H1 (cell line): ENCODE measurements around the gene NDUFA8. TPM values are rescaled to one million over a fixed set of nuclear protein-coding genes. Genes with fewer than 3 reads are reported as not detected.

Experiments
- BCL11A ChIP-seq, 2 experiments: IDR thresholded peaks; one replicate each; pipeline ENCODE4 v1.6.1; 2011; ENCODE audit warnings: low read depth in 2 of 2, low read length in 2 of 2, mild to moderate bottlenecking in 2 of 2
- HDAC2 ChIP-seq, 2 experiments: fragments of 300-600 bp in 1 of 2; sonication (generic) in 1 of 2; IDR thresholded peaks; 2 replicates each; pipeline ENCODE4 v1.6.1; 2011 to 2012; ENCODE audit warnings: low read depth in 2 of 2, low read length in 2 of 2, mild to moderate bottlenecking in 2 of 2, moderate library complexity in 2 of 2, borderline replicate concordance in 1 of 2, inconsistent platforms in 1 of 2
- polyA plus RNA-seq, 7 experiments: library from polyadenylated mRNA; depleted of rRNA in 3 of 7; stranded (reverse) in 5 of 7; unstranded in 2 of 7; fragments of >200 nt in 5 of 7; fragments of 200-250 nt in 2 of 7; gene quantifications; 1 replicate in 5 of 7; 2 replicates in 1 of 7; 4 replicates in 1 of 7; pipeline versions ENCODE4 v1.2.1 to v1.2.3, GENCODE V29; 2011 to 2013; ENCODE audit warnings: missing spikeins in 2 of 7, mixed read lengths in 2 of 7
- total RNA-seq: library from RNA; stranded (reverse); fragmentation: NEBNext Ultra II Directional; extraction: Animal tissue kit (Norgen Biotek cat#: 25700); gene quantifications from 2 replicates; pipeline ENCODE4 v1.2.1, GENCODE V29; 2021

NDUFA8 gene
- total and polyA plus RNA-seq, 2 of the 8 experiments (the other 6 are each of a cell fraction or from before 2014, with no cell fraction given) = 61.0 to 73.8 TPM

DNA sequence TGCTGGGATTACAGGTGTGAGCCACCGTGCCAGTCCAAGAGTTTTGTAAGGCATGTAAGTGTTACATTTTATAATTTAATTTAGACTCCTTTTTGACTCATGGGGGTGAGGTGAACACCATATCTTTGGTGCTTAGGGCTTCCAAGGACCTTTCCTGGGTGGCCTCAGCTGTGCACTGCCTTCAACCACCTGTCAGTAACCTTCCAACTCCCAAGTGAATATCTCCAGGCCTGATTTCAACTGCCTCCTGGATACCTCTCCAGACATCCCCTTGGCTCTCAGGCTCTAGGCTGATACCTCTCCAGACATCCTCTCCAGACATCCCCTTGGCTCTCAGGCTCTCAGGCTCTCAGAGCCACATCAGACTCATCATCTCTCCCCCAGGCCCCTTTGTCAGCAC, 35.5 kb downstream of the NDUFA8 start (continued):
- TF ChIP-seq HDAC2 (IDR thresholded peaks at IDR 0.05; ENCODE audit: borderline replicate concordance in 1 of 2, low read depth in 2 of 2, low read length in 2 of 2) (no peak), BCL11A (IDR thresholded peaks at IDR 0.05; ENCODE audit: low read depth in 2 of 2, low read length in 2 of 2) (no peak)
- TF ChIP-seq, all 59 proteins: peak for 0
